Neural cell (in vitro differentiated cells): ENCODE data around the gene GATAD2A. TPM values are rescaled to one million over a fixed set of nuclear protein-coding genes. Genes with fewer than 3 reads are reported as not detected.

Experiments
- H2AFZ ChIP-seq: fragments of 200-600, 300-800 bp; sonication (generic), shearing (Covaris generic); 2 replicates; pipeline ENCODE4 v1.6.0; 2014; ENCODE audit warnings: low read depth, mild to moderate bottlenecking, antibody characterized with exemption, low read length, moderate library complexity
- H3F3A ChIP-seq: fragments of 200-600 bp; shearing (Covaris generic); 2 replicates; pipeline ENCODE4 v1.6.1; 2016; ENCODE audit warnings: mild to moderate bottlenecking, moderate library complexity, mixed read lengths, antibody characterized with exemption, low read length; ENCODE audit not compliant: insufficient read depth, poor library complexity, severe bottlenecking
- H3K27ac ChIP-seq: fragments of 200-600, 300-800 bp; sonication (generic), shearing (Covaris generic); 2 replicates; pipeline ENCODE4 v1.5.1; 2014; ENCODE audit warnings: mild to moderate bottlenecking, low read length, moderate library complexity
- H3K27me3 ChIP-seq: fragments of 300-800, 200-600 bp; sonication (generic), shearing (Covaris generic); 2 replicates; pipeline ENCODE4 v1.6.0; 2014; ENCODE audit warnings: mild to moderate bottlenecking, low read depth, low read length, moderate library complexity; ENCODE audit not compliant: insufficient read depth
- H3K36me3 ChIP-seq: fragments of 300-800, 200-600 bp; sonication (generic), shearing (Covaris generic); 2 replicates; pipeline ENCODE4 v1.5.1; 2014; ENCODE audit warnings: mild to moderate bottlenecking, antibody characterized with exemption, low read length, moderate library complexity; ENCODE audit not compliant: insufficient read depth
- H3K4me2 ChIP-seq: fragments of 300-800, 200-600 bp; sonication (generic), shearing (Covaris generic); 2 replicates; pipeline ENCODE4 v1.6.0; 2014; ENCODE audit warnings: mild to moderate bottlenecking, low read length
- H3K4me3 ChIP-seq: fragments of 300-800, 200-600 bp; sonication (generic), shearing (Covaris generic); 2 replicates; pipeline ENCODE4 v1.5.1; 2014; ENCODE audit warnings: mild to moderate bottlenecking, low read length, moderate library complexity
- H3K79me2 ChIP-seq: fragments of 200-600 bp; shearing (Covaris generic); replicated peaks from 2 replicates; pipeline ENCODE4 v1.6.0; 2014; ENCODE audit warnings: mild to moderate bottlenecking, low read length, moderate library complexity; ENCODE audit not compliant: insufficient read depth
- H3K9ac ChIP-seq: fragments of 300-800, 200-600 bp; sonication (generic), shearing (Covaris generic); 2 replicates; pipeline ENCODE4 v1.6.1; 2016; ENCODE audit warnings: mild to moderate bottlenecking, low read length, mixed read lengths
- H3K9me2 ChIP-seq: fragments of 200-600 bp; shearing (Covaris generic); 2 replicates; pipeline ENCODE4 v1.6.1; 2016; ENCODE audit warnings: mild to moderate bottlenecking, low read length, mixed read lengths; ENCODE audit not compliant: insufficient read depth
- H3K9me3 ChIP-seq: fragments of 200-600, 300-800 bp; sonication (generic), shearing (Covaris generic); 2 replicates; pipeline ENCODE4 v1.6.1; 2016; ENCODE audit warnings: mild to moderate bottlenecking, mixed run types, low read length, moderate library complexity, mixed read lengths
- H4K20me1 ChIP-seq: fragments of 200-600 bp; shearing (Covaris generic); 2 replicates; pipeline ENCODE4 v1.6.1; 2016; ENCODE audit warnings: mild to moderate bottlenecking, mixed run types; ENCODE audit not compliant: insufficient read depth
- EP300 ChIP-seq: fragments of 450-650 bp; conservative IDR thresholded peaks from 2 replicates; pipeline ENCODE4 v1.6.1; 2014; ENCODE audit warnings: antibody characterized with exemption, mild to moderate bottlenecking, moderate library complexity; ENCODE audit not compliant: poor library complexity, severe bottlenecking
- EZH2 ChIP-seq: fragments of 200-600, 300-800 bp; shearing (Covaris generic), sonication (generic); IDR thresholded peaks from 2 replicates; pipeline ENCODE4 v1.6.1; 2014; ENCODE audit warnings: antibody characterized with exemption, low read length, borderline replicate concordance, mild to moderate bottlenecking; ENCODE audit not compliant: insufficient read depth, poor library complexity, severe bottlenecking
- MXI1 ChIP-seq: fragments of 450-650 bp; conservative IDR thresholded peaks from 2 replicates; pipeline ENCODE4 v1.6.1; 2014; ENCODE audit warnings: antibody characterized with exemption, mild to moderate bottlenecking; ENCODE audit not compliant: poor library complexity, severe bottlenecking
- POLR2AphosphoS5 ChIP-seq: IDR thresholded peaks from 2 replicates; pipeline ENCODE4 v1.6.1; 2012
- RAD21 ChIP-seq: fragments of 450-650 bp; conservative IDR thresholded peaks from 2 replicates; pipeline ENCODE4 v1.6.1; 2014; ENCODE audit warnings: antibody characterized with exemption, mild to moderate bottlenecking, moderate library complexity
- SMC3 ChIP-seq: fragments of 450-650 bp; conservative IDR thresholded peaks from 2 replicates; pipeline ENCODE4 v1.6.1; 2014; ENCODE audit warnings: antibody characterized with exemption, mild to moderate bottlenecking, moderate library complexity; ENCODE audit not compliant: poor library complexity
- TAF1 ChIP-seq: IDR thresholded peaks from 2 replicates; pipeline ENCODE4 v1.6.1; 2012; ENCODE audit warnings: low read depth
- polyA plus RNA-seq: library from polyadenylated mRNA; depleted of rRNA; stranded (reverse); fragments of >200 nt; gene quantifications from 2 replicates; pipeline ENCODE4 v1.2.3, GENCODE V29; 2014
- TF ChIP-seq, protein P1 (sequence below): fragments of 450-650 bp; IDR thresholded peaks from 2 replicates; pipeline ENCODE4 v1.5.1; 2014; ENCODE audit warnings: antibody characterized with exemption, mild to moderate bottlenecking, moderate library complexity; ENCODE audit not compliant: poor library complexity, severe bottlenecking
- TF ChIP-seq, protein P2 (sequence below): IDR thresholded peaks from 2 replicates; pipeline ENCODE4 v1.6.1; 2012; ENCODE audit warnings: borderline replicate concordance

The GATAD2A gene
- polyA plus RNA-seq, 1 donor from 2014 or later = 13.9 TPM

DNA sequence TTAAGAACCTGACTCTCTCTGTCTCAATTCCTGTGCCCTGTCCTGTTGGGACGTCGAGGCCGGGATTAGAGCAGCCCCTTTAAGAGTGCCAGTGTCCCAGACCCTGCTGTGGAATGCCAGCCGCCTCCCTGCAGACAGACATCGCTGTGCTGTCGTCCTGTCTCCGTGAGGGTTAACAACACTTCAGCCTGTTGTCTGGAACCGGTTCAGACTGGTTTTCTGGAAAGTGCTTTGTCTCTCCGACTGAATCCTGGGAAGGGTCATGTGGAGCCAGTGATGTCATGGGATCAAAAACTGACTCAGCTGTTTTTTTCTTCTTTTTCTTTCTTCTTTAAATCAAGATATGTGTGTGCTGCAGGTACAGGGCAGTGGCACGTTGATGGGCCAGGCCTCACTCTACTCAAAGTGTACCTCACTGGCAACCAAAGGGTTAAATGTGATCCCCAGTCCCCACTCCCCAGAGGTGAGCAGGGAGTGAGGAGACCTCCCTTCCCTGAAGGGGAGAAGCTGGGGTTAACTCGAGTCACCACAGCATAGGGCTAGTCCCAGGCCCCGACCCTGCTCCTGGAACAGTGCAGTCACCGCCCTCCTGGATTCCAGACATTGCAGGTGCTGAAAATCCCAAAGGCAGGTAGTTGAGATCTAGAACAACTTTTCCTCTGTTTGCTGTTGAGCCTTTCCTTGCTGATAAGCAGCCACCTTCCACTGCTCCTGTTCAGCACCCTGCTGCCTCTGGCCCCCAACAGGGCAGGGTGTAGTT lies 59.0 kb downstream of the GATAD2A start:
- Histone ChIP-seq H3K27me3 (no peaks in the 10 kb centered on the region), H3K9ac (peak overlapping the region; percentile 67), H3K9me2 (no peaks in the 10 kb centered on the region), H3F3A (no peaks in the 10 kb centered on the region), H3K36me3 (peaks cover 9% of the 10 kb centered on the region), H3K79me2 (peaks cover 20% of the 10 kb centered on the region), H3K4me3 (peak overlapping the region; percentile 41), H3K9me3 (peaks cover 15% of the 10 kb centered on the region), H2AFZ (peak overlapping the region; percentile 65), H3K4me2 (peak overlapping the region; percentile 40), H3K27ac (peak overlapping the region; percentile 88), H4K20me1 (no peaks in the 10 kb centered on the region)
- no peak for TF ChIP-seq EZH2
- peak; percentile 14 for TF ChIP-seq MXI1
- no peak for TF ChIP-seq RAD21
- TF ChIP-seq EP300 = peak; percentile 61
- peak; percentile 65 for TF ChIP-seq TAF1
- TF ChIP-seq, protein P1, sequence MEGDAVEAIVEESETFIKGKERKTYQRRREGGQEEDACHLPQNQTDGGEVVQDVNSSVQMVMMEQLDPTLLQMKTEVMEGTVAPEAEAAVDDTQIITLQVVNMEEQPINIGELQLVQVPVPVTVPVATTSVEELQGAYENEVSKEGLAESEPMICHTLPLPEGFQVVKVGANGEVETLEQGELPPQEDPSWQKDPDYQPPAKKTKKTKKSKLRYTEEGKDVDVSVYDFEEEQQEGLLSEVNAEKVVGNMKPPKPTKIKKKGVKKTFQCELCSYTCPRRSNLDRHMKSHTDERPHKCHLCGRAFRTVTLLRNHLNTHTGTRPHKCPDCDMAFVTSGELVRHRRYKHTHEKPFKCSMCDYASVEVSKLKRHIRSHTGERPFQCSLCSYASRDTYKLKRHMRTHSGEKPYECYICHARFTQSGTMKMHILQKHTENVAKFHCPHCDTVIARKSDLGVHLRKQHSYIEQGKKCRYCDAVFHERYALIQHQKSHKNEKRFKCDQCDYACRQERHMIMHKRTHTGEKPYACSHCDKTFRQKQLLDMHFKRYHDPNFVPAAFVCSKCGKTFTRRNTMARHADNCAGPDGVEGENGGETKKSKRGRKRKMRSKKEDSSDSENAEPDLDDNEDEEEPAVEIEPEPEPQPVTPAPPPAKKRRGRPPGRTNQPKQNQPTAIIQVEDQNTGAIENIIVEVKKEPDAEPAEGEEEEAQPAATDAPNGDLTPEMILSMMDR = no peak
- TF ChIP-seq, protein P2, sequence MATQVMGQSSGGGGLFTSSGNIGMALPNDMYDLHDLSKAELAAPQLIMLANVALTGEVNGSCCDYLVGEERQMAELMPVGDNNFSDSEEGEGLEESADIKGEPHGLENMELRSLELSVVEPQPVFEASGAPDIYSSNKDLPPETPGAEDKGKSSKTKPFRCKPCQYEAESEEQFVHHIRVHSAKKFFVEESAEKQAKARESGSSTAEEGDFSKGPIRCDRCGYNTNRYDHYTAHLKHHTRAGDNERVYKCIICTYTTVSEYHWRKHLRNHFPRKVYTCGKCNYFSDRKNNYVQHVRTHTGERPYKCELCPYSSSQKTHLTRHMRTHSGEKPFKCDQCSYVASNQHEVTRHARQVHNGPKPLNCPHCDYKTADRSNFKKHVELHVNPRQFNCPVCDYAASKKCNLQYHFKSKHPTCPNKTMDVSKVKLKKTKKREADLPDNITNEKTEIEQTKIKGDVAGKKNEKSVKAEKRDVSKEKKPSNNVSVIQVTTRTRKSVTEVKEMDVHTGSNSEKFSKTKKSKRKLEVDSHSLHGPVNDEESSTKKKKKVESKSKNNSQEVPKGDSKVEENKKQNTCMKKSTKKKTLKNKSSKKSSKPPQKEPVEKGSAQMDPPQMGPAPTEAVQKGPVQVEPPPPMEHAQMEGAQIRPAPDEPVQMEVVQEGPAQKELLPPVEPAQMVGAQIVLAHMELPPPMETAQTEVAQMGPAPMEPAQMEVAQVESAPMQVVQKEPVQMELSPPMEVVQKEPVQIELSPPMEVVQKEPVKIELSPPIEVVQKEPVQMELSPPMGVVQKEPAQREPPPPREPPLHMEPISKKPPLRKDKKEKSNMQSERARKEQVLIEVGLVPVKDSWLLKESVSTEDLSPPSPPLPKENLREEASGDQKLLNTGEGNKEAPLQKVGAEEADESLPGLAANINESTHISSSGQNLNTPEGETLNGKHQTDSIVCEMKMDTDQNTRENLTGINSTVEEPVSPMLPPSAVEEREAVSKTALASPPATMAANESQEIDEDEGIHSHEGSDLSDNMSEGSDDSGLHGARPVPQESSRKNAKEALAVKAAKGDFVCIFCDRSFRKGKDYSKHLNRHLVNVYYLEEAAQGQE = peak; percentile 53
- no peak for TF ChIP-seq SMC3
- TF ChIP-seq POLR2AphosphoS5 = peak; percentile 75

DNA sequence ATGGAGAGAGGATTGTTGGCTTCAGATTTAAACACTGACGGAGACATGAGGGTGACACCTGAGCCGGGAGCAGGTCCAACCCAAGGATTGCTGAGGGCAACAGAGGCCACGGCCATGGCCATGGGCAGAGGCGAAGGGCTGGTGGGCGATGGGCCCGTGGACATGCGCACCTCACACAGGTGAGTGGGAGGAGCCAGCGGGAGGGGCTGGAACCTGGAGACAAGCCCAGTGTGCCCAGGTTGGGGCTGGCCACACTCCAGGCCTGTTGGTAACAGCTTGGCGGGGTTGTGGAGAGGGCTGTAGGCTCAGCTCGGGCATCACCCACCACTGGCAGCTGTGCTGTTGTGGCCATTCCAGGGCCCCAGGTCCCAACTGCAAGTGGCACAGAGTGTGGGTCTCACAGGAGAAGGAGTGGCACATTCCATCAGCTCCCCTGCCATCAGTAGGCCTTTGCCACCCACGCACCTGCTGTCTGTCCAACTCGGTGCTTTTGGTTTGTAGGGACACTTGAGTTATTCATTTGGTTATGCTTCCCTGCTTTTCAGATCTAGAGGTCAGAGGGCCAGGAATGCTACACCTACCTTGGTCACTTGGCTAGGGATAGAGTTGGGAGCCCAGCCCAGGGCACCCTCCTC lies 60.1 kb downstream of the GATAD2A start:
- Histone ChIP-seq H3K9me2 (no peaks in the 10 kb centered on the region), H3F3A (no peaks in the 10 kb centered on the region), H3K9ac (no peak overlapping the region), H3K4me3 (no peak overlapping the region), H3K4me2 (no peak overlapping the region), H3K79me2 (peaks cover 20% of the 10 kb centered on the region), H3K27ac (no peak overlapping the region), H3K27me3 (no peaks in the 10 kb centered on the region), H3K36me3 (peaks cover 9% of the 10 kb centered on the region), H4K20me1 (no peaks in the 10 kb centered on the region), H3K9me3 (peaks cover 15% of the 10 kb centered on the region), H2AFZ (no peak overlapping the region)
- no peak for TF ChIP-seq MXI1
- TF ChIP-seq SMC3 = no peak
- TF ChIP-seq TAF1 = no peak
- TF ChIP-seq EP300 = no peak
- TF ChIP-seq POLR2AphosphoS5 = no peak
- TF ChIP-seq, protein P2 = no peak
- no peak for TF ChIP-seq RAD21
- TF ChIP-seq EZH2 = no peak
- TF ChIP-seq, protein P1 = no peak
